Left ventricle myocardium superior (tissue), 1 donor: ENCODE data around the gene YARS1. TPM values are rescaled to one million over a fixed set of nuclear protein-coding genes. Genes with fewer than 3 reads are reported as not detected.
"Not testable (repeated sequence)": the region's sequence is repeated elsewhere in the genome, so short reads cannot be mapped to it uniquely, and the experiment has no call there.

Source experiments
- ATAC-seq: fragments of 200-7000 bp; cut with Tn5 transposase; one replicate; pipeline ENCODE4 v1.9.1; 2020; ENCODE audit warnings: mild to moderate bottlenecking, moderate library complexity
- DNase-seq: peaks from one replicate; pipeline ENCODE4 v3.0.0-alpha.2; 2020
- intact Hi-C: fragments of 100-400 bp; cut with micrococcal nuclease; formaldehyde crosslinking; loops from one replicate; pipeline ENCODE4 v1.11.0; 2022
- total RNA-seq: library from RNA; stranded (reverse); fragmentation: NEBNext Ultra II Directional; extraction: Animal tissue kit (Norgen Biotek cat#: 25700); gene quantifications from one replicate; pipeline ENCODE4 v1.2.1, GENCODE V29; 2021
- donor health status: DM: no; HTN: yes; CAD: no; lungs with severe emphysema.

Gene YARS1
- total RNA-seq, 1 donor from 2014 or later, result 32.3 TPM

GRCh38 chr1:32818804-32819541, 1.8 kb upstream of the YARS1 start:
- intact Hi-C loops, result no loop called here
- ATAC-seq (no peak), DNase-seq (no peak)

- DNase-seq, result peak; percentile 88
- ATAC-seq, result peak; percentile 64
- intact Hi-C loops, result no loop called here
These were observed 943 bp upstream of the YARS1 start for GRCh38 chr1:32817815-32818786.

- DNase-seq (no peak), ATAC-seq (peak; percentile 3)
- intact Hi-C loops, result no loop called here
These were observed 441 bp downstream of the YARS1 start for GRCh38 chr1:32816676-32817158.

GRCh38 chr1:32813941-32814739, 3.0 kb downstream of the YARS1 start:
- DNase-seq, result no peak

GRCh38 chr1:32811917-32812316, 5.2 kb downstream of the YARS1 start:
- DNase-seq, result no peak
- intact Hi-C loops, result no loop called here
- no peak for ATAC-seq

More at GRCh38 chr1:32813941-32814739, 3.0 kb downstream of the YARS1 start:
- no peak for ATAC-seq
- intact Hi-C loops, result no loop called here

- DNase-seq, result no peak
- ATAC-seq, result no peak
- intact Hi-C loops, result no loop called here
These were observed 5.9 kb downstream of the YARS1 start for GRCh38 chr1:32811265-32811664.

- intact Hi-C loops, result no loop called here
- ATAC-seq (no peak), DNase-seq (no peak)
These were observed 6.8 kb downstream of the YARS1 start for GRCh38 chr1:32810358-32810757.

- DNase-seq, result no peak
- intact Hi-C loops, result no loop called here
- ATAC-seq, result no peak
These were observed 8.6 kb downstream of the YARS1 start for GRCh38 chr1:32808580-32808979.

- ATAC-seq (peak; percentile 79), DNase-seq (no peak)
- intact Hi-C loops, result no loop called here
These were observed 10.1 kb downstream of the YARS1 start for GRCh38 chr1:32806910-32807523.

GRCh38 chr1:32806290-32806689, 10.9 kb downstream of the YARS1 start:
- intact Hi-C loops, result no loop called here
- ATAC-seq (peak; percentile 58), DNase-seq (no peak)

- DNase-seq, intact Hi-C loops, ATAC-seq: not testable (repeated sequence)
These were observed 12.7 kb downstream of the YARS1 start for GRCh38 chr1:32804460-32804859.

GRCh38 chr1:32801096-32801715, 16.0 kb downstream of the YARS1 start:
- intact Hi-C loops, result no loop called here
- DNase-seq (no peak), ATAC-seq (no peak)

- DNase-seq (no peak), ATAC-seq (no peak)
- intact Hi-C loops, result no loop called here
These were observed 18.3 kb downstream of the YARS1 start for GRCh38 chr1:32798679-32799416.

- DNase-seq (no peak), ATAC-seq (no peak)
- intact Hi-C loops, result no loop called here
These were observed 19.0 kb downstream of the YARS1 start for GRCh38 chr1:32798191-32798590.

GRCh38 chr1:32797456-32797855, 19.7 kb downstream of the YARS1 start:
- ATAC-seq, result no peak
- no peak for DNase-seq
- intact Hi-C loops, result no loop called here

- ATAC-seq, DNase-seq, intact Hi-C loops: not testable (repeated sequence)
These were observed 21.4 kb downstream of the YARS1 start for GRCh38 chr1:32795763-32796162.

- DNase-seq (no peak), ATAC-seq (no peak)
- intact Hi-C loops, result no loop called here
These were observed 25.3 kb downstream of the YARS1 start for GRCh38 chr1:32791881-32792280.

GRCh38 chr1:32789356-32789755, 27.8 kb downstream of the YARS1 start:
- intact Hi-C loops, DNase-seq, ATAC-seq: not testable (repeated sequence)
